AG04449 (cell line): Measurements from ENCODE around the gene UROC1.

Source experiments
- CTCF ChIA-PET: fragments of 350-600 bp; formaldehyde crosslinking; extraction: SDS; loops from one replicate; lab custom pipeline; 2021; ENCODE audit warnings: antibody characterized with exemption; lab: Yijun Ruan, JAX
- POLR2A ChIA-PET: fragments of 400-600, 350-600 bp; formaldehyde crosslinking; extraction: SDS; loops from one replicate; lab custom pipeline; 2020; ENCODE audit warnings: antibody characterized with exemption, inconsistent platforms; lab: Yijun Ruan, JAX
- DNase-seq: peaks from one replicate; pipeline ENCODE4 v3.0.0-alpha.2; 2010; ENCODE audit warnings: low read depth, low spot score
- H3K4me3 ChIP-seq: 2 replicates; pipeline ENCODE4 v1.5.1; 2011; ENCODE audit warnings: low read depth, mild to moderate bottlenecking, control low read depth, low read length
- CTCF ChIP-seq: IDR thresholded peaks from one replicate; pipeline ENCODE4 v1.5.1; 2011; ENCODE audit warnings: mild to moderate bottlenecking, moderate library complexity, low read length, control low read depth, inconsistent platforms; ENCODE audit not compliant: insufficient read depth; ENCODE audit errors: missing control alignments

Gene UROC1

DNA sequence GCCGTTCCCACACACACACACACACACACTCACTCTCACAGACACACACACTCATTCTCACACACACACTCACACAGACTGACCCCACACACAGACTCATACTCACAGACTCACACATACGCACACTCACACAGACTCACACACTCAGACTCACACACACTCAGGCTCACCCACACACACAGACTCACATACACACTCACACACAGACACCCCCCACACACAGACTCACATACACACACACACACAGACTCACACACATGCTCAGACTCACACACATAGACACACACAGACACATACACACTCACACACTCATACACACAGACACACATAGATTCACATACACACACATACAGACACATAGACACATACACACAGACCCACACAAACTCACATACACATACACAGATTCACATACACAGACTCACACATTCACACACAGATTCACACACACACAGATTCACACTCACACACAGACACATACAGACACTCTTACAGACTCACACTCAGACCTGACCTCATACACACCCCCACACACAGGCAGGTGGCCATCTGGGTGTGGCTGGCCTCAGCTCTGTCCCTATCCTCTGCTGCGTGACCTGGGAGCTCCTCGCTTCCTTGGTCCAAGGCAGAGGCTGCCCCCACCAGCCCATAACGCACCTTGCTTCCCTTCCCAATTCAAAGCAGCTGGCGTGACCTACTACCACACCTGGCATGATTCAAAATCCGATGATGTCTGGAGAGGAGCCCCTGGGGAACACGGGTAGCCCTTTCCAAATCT is 39.3 kb upstream of the UROC1 start:
- no peak overlapping the region for H3K4me3 ChIP-seq
- DNase-seq: no peak
- no peak for TF ChIP-seq CTCF
- CTCF ChIA-PET: no interaction called here
- POLR2A ChIA-PET: no interaction called here

DNA sequence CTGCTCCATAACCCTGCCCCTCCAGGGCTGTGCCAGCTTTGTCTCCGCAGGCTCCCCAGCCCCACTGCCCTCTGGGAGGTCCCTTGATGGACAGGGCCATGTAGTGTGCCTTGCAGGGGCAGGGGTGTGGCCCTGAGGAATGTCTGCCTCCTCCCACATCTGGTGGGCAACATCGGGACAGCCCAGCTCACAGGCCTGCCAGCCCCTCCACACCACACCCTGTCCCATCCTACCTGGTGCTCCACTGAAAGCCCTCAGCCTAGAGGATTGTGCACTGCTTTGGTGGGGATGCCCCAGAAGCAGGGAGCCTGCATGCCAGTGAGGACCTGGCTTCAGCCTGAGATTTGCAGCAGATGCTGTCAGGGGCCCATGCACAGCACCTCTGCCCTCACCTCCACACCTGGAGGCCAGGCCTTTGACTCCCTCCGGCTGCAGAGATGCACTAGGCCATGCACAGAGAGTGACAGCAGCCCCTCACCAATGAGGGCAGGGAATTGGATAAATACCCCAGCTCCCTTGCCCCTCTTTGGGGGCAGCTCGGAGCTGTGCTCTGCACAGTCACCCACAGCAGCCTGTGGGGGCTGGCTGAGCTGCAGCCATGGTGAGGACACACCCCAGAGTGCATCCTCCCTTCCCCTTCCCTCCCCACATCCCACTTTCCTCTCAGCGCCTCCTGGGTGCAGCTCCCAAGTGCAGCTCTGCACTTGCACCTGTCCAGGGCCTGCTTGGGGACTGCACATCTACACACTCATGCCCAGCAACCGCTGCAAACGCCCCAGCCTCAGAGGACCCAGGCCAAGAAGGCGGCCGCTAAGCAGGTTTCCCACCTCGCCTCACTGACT is 38.4 kb upstream of the UROC1 start:
- no peak overlapping the region for H3K4me3 ChIP-seq
- ChIA-PET CTCF (no interaction called here), POLR2A (interaction anchor here (0.6 kb wide), 1 partner anchor 1035 kb away, joined by 4 read pairs; no protein-coding TSS in a partner anchor)
- no peak for DNase-seq
- TF ChIP-seq CTCF: no peak

DNA sequence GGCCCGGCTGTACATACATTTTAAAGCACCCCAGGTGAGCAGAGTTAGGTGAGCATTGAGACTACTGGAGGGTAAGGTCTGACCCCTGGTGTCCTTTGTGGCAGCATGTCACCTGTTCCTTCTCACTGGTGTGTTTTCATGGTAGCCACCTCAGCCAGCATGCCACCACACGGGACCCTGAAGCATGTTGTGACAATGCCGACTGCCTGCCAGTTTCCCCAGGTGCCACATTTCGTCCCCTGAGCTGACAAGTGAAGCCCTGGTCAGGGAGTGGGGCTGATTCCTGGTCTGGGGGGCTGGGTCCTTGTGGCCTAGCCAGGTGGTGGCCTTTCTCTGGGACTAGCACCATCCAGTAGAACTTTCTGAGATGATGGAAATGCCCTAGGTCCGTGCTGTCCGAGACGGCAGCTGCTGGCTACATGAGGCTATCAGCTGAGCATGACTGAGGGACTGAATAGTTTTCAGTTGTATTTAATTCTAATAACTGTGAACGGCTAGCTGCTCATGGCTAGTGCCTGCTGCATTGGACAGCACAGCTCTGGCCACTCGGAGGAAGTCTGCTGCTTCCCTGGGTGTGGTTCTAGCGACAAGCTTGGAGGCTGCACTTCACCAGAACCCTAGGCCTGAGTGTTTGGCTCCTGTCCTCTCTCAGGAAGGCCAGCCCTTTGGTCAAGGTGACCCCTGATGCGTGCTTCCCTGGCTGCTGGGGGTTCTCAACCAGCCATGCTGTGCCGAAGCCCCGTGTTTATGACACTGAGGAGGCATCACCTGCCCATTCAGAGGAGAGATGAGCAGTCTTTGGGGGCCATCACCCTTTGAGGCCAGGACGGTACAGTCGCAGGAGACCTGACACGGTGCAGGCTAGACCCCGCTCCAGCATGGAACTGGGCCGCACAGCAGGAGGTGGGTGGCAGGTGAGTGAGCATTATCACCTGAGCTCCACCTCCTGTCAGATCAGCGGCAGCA is 37.3 kb upstream of the UROC1 start:
- POLR2A ChIA-PET: interaction anchor here (0.6 kb wide), 1 partner anchor 1036 kb away, joined by 4 read pairs; no protein-coding TSS in a partner anchor
- no peak for DNase-seq
- TF ChIP-seq CTCF: no peak
- H3K4me3 ChIP-seq: no peak overlapping the region
- CTCF ChIA-PET: no interaction called here

DNA sequence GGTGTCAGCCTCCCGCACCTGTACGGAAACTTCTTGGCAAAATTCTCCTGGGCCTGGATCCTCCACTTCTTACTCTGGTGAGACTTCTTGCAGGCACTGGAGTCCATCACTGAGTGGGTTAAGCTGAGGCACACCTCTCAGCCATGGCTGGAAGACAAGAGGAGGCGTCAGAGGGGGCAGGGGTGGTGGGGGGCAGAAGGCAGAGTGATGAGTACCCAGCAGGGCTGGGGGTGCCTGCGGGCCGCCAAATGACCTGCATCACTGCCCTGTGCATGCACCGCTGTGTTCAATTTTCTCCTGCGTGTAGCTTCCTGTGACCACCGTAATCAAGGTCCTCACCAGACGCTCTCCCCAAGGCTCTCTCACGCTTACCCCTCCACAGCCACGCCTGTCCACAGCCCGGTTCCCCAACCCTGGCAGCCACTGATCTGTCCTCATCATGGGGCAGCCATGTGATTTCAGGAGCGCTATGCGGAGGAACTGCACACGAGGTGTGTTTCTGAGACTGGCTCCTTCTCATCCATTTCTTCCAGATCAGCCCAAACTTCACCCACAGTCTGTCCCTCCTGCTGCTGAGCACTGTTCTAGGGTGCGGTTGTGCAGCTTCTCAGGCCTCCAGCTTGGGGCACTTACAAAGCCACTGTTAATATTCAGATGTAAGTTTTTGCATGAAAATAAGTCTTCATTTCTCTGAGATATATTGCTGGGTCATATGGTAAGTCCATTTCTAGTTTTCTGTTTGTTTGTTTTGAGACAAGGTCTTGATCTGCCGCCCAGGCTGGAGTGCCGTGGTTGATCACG is 35.9 kb upstream of the UROC1 start:
- POLR2A ChIA-PET: no interaction called here
- TF ChIP-seq CTCF: no peak
- H3K4me3 ChIP-seq: no peak overlapping the region
- CTCF ChIA-PET: no interaction called here
- DNase-seq: no peak

- DNase-seq: no peak
- no peak overlapping the region for H3K4me3 ChIP-seq
- TF ChIP-seq CTCF: no peak
- CTCF ChIA-PET: no interaction called here
- POLR2A ChIA-PET: no interaction called here
These were observed 35.2 kb upstream of the UROC1 start for GRCh38 chr3:126552688-126553283.
